Mucosa of rectum (tissue), 2 donors: ENCODE results near the gene ERG.
A peak's percentile ranks its signal among the peaks of the same experiment; 100 is the strongest.

Experiments
- H3K27ac ChIP-seq, 2 donors: one replicate each; pipeline ENCODE4 v1.7.0; 2013; ENCODE audit warnings: inconsistent platforms in 2 of 2, low read depth in 2 of 2, low read length in 2 of 2
- H3K27me3 ChIP-seq, 2 donors: one replicate each; pipeline ENCODE4 v1.7.0; 2013; ENCODE audit warnings: low read length in 2 of 2; ENCODE audit not compliant: control insufficient read depth in 2 of 2, insufficient read depth in 2 of 2
- H3K36me3 ChIP-seq, 2 donors: one replicate each; pipeline ENCODE4 v1.7.0; 2013; ENCODE audit warnings: low read length in 2 of 2; ENCODE audit not compliant: control insufficient read depth in 2 of 2, insufficient read depth in 2 of 2
- H3K4me1 ChIP-seq, 2 donors: one replicate each; pipeline ENCODE4 v1.7.0; 2013; ENCODE audit warnings: low read length in 2 of 2, mild to moderate bottlenecking in 1 of 2; ENCODE audit not compliant: control insufficient read depth in 2 of 2, insufficient read depth in 2 of 2
- H3K4me3 ChIP-seq, 2 donors: one replicate each; pipeline ENCODE4 v1.7.0; 2013; ENCODE audit warnings: low read length in 2 of 2
- H3K9ac ChIP-seq, 2 donors: one replicate each; pipeline ENCODE4 v1.7.0; 2013; ENCODE audit warnings: low read length in 2 of 2, low read depth in 1 of 2, mild to moderate bottlenecking in 1 of 2
- H3K9me3 ChIP-seq, 2 donors: one replicate each; pipeline ENCODE4 v1.7.0; 2013; ENCODE audit warnings: low read length in 2 of 2; ENCODE audit not compliant: control insufficient read depth in 2 of 2
- donor health status: healthy.
- donor health status: Normal muscosa, but diverticular disease.

The ERG gene, protein sequence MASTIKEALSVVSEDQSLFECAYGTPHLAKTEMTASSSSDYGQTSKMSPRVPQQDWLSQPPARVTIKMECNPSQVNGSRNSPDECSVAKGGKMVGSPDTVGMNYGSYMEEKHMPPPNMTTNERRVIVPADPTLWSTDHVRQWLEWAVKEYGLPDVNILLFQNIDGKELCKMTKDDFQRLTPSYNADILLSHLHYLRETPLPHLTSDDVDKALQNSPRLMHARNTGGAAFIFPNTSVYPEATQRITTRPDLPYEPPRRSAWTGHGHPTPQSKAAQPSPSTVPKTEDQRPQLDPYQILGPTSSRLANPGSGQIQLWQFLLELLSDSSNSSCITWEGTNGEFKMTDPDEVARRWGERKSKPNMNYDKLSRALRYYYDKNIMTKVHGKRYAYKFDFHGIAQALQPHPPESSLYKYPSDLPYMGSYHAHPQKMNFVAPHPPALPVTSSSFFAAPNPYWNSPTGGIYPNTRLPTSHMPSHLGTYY

DNA sequence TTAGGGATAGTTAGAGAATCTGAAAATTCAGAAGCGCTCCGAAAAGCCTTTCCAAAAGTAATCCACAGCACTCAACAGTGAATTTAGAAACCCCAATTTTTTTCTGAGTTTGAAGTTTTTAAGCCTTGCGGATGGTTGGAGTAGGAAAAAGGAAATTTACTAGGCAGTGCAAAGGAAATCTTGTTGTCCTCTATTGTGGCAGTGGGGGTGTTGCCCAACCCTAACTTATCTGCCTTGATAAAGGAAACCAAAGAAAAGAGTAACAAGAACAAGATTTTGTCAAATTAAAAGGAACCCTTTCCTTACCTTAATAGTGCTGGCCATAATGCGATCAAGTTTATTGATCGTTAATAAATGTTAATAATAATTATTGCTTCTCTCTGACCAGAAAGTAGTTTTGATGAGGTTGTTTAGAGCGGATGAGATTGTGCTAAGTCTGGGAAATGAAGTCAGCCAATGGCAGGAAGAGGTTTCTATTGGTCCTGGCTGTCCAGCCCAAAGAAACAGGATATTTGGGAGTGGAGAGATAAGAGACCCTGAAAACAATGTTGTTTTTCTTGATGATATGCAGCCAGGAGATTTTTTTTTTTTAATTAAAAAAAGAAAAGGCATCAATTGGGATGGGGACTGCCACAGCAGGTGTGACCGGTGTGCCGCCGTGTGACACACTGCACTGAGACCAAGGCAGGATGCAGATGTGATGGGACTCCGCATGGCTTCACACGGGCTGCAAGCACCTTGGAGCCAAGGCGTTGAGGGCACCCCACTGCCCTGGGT is at the start of gene ERG:
Gene ERG, minus strand, starts transcription at position 421 of the 777 bp plus-strand sequence. Its CDS starts 97 bp downstream, at position 324.
- no peaks in the 10 kb centered on the region for H3K36me3 ChIP-seq
- no peaks in the 10 kb centered on the region for H3K9me3 ChIP-seq
- H3K27ac ChIP-seq = peak within 1 kb of the TSS; percentile 37 to 49
- no peaks in the 10 kb centered on the region for H3K4me1 ChIP-seq
- peak within 1 kb of the TSS in 1 of 2 donors; percentile 53 for H3K4me3 ChIP-seq
- H3K9ac ChIP-seq = no peak within 1 kb of the TSS
- peaks cover 0 to 2% of the 10 kb centered on the region in 2 donors for H3K27me3 ChIP-seq

DNA sequence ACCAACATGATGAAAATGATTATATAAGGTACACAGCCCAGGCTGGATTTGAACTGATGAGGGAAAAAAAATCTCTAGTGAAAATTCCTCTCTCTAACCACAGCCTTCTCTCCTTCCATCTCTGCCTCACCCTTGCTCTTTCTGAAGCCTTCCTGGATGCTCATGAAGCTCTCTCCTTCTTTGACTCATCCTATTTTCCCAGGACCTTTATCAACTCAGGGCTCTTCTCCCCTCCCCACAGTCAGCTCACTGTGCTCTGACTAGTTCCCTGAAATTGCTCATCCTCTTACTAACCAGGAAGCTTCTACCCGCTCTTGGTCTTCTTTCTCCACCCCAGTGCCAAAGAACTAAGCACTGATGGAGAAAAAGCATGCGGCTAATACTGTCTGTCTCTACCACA is 46.4 kb upstream of the ERG start:
- Histone ChIP-seq H3K4me1 (no peaks in the 10 kb centered on the region), H3K9me3 (no peaks in the 10 kb centered on the region), H3K4me3 (no peak overlapping the region), H3K27ac (no peak overlapping the region), H3K36me3 (no peaks in the 10 kb centered on the region), H3K27me3 (no peaks in the 10 kb centered on the region), H3K9ac (no peak overlapping the region)

DNA sequence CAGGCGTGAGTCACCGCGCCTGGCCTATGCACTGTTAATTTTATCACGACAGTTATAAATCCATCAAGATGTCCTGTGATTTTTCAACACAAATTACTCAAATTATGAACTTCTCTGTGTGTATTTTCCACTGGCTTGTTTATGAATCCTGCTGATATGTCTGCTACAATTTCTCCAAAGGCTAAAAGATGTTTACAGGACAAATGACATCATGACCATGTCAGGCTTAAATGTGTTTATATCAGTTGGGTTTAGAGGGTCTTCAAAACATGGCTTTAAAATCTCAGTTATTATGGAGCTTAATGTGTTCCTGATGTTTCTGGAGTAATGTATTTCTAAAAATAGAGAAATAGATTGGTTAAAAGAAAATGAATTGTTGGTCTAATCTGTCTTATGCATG is 44.0 kb upstream of the ERG start:
- Histone ChIP-seq H3K9me3 (no peaks in the 10 kb centered on the region), H3K36me3 (no peaks in the 10 kb centered on the region), H3K27me3 (no peaks in the 10 kb centered on the region), H3K4me3 (no peak overlapping the region), H3K9ac (no peak overlapping the region), H3K27ac (no peak overlapping the region), H3K4me1 (peaks cover 4 to 8% of the 10 kb centered on the region in 2 donors)

DNA sequence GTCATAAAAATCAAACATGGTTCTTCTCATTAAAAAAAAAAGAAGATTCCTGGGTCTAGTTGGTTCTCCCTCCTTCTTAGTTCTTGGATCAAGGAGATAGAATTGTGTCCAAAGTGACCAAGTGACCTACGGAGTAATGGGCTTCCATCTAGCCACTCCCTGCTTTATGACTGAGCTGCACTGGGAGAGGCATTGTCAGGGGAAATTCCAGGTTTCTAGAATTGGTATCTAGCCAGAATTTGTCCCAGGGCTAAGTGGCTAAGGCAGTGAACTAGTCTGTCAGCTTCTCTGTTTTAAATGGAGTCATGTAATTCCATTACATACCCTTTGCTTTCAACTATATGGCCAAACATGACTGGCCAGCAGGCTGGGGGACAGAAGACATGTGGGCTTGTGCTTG is 40.1 kb upstream of the ERG start:
- H3K9me3 ChIP-seq = no peaks in the 10 kb centered on the region
- H3K9ac ChIP-seq = no peak overlapping the region
- H3K27ac ChIP-seq = no peak overlapping the region
- no peak overlapping the region for H3K4me3 ChIP-seq
- H3K27me3 ChIP-seq = no peaks in the 10 kb centered on the region
- peaks cover 4 to 8% of the 10 kb centered on the region in 2 donors for H3K4me1 ChIP-seq
- H3K36me3 ChIP-seq = no peaks in the 10 kb centered on the region

DNA sequence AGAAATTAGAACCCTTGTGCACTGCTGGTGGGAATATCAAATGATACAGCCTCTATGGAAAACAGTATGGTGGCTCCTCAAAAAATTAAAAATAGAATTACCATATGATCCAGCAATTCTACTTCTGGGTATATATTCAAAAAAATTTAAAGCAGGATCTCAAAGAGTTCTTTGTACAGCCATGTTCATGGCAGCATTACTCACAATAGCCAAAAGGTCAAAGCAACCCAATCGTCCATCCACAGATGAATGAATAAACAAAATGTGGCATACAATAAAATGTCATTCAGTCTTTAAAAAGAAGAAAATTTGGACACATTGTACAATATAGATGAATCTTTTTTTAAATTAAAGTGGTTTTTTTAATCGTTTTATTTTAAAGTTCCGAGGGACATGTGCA is 36.3 kb upstream of the ERG start:
- H3K27me3 ChIP-seq = no peaks in the 10 kb centered on the region
- H3K27ac ChIP-seq = no peak overlapping the region
- H3K4me3 ChIP-seq = no peak overlapping the region
- H3K4me1 ChIP-seq = peaks cover 4 to 8% of the 10 kb centered on the region in 2 donors
- H3K36me3 ChIP-seq = no peaks in the 10 kb centered on the region
- H3K9me3 ChIP-seq = no peaks in the 10 kb centered on the region
- H3K9ac ChIP-seq = no peak overlapping the region

DNA sequence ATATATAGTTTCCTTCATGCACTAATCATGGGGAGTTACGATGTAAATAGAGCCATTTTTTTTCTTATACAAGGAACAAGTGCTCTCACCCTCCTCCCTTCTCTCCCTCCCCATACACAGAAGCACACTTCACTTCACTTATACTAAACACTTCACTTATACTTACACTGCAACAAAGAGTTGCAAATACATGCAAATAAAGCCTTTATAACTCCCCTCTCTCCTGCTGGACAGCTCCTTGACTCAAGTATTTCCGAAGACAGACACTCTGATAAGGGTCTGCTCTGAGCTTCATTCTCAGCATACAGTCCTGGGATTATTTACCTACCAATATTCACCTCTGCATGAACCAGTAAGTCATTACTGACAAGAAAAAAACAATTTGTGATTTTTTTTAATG is 35.6 kb upstream of the ERG start:
- Histone ChIP-seq H3K4me1 (peaks cover 4 to 6% of the 10 kb centered on the region in 2 donors), H3K27ac (no peak overlapping the region), H3K9me3 (no peaks in the 10 kb centered on the region), H3K4me3 (no peak overlapping the region), H3K9ac (no peak overlapping the region), H3K36me3 (no peaks in the 10 kb centered on the region), H3K27me3 (no peaks in the 10 kb centered on the region)

DNA sequence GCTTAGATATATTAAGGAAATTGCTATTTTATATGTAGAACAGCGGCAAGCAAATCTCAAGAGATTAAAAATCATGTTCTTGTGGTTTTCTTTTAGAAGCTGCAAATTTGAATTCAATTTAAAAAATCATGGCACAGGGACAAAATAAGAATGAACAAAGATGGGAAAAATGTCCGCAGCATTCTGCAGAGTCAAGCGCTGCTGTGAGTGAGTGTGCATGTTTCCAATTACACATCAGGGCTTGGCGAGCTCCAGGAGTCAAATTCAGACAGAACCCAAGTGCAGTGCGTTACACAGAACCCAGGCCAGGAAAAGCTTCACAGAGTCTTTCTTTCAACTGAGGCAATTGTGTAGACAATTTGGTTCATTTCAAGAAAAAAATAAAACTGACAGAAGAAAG is 33.3 kb upstream of the ERG start:
- Histone ChIP-seq H3K36me3 (no peaks in the 10 kb centered on the region), H3K9me3 (no peaks in the 10 kb centered on the region), H3K27ac (no peak overlapping the region), H3K9ac (no peak overlapping the region), H3K27me3 (no peaks in the 10 kb centered on the region), H3K4me3 (no peak overlapping the region), H3K4me1 (peaks cover 13% of the 10 kb centered on the region in 2 donors)

DNA sequence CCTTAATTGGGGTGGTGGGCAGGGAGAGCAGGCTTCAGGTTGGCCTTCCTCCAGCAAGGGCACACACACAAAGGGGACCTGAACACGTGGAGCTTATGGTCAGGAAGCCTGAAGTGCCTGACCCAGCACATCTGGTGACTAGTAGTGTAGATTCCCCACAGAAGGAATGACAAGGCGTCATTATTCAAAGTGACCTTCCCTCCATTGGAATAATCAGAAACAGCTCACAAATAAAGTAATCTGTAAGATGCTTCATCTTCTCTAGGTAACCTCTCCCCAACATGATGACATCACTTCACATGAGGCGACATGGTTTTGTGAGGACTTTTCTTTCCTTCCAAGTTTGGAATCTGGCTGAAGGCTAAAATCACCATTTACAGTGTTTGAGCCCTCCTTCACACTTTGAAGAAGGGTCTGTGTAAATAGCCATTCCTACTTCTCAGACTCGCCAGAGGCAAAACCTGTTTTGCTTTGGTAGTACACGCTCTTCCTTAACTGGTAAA is 32.8 kb upstream of the ERG start:
- Histone ChIP-seq H3K9me3 (no peaks in the 10 kb centered on the region), H3K36me3 (no peaks in the 10 kb centered on the region), H3K9ac (no peak overlapping the region), H3K4me3 (no peak overlapping the region), H3K27ac (no peak overlapping the region), H3K27me3 (no peaks in the 10 kb centered on the region), H3K4me1 (peaks cover 13% of the 10 kb centered on the region in 2 donors)

DNA sequence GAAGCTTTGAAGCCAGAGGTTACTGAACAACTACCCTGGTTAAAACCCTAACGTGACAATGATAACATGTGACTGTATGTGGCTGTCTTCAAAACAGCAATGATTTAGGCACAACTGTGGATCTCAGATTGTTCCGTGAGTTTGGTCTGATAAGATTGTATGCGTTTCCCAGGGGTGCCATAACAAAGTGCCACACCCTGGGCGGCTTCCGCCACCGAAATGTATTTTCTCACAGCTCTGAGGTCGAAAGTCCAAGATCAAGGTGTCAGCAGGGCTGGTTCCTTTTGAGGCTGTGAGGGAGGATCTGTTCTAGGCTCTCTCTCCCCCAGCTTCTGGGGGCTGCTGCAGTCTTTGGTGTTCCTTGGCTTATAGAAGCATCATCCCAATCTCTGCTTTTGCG is 29.5 kb upstream of the ERG start:
- no peaks in the 10 kb centered on the region for H3K36me3 ChIP-seq

DNA sequence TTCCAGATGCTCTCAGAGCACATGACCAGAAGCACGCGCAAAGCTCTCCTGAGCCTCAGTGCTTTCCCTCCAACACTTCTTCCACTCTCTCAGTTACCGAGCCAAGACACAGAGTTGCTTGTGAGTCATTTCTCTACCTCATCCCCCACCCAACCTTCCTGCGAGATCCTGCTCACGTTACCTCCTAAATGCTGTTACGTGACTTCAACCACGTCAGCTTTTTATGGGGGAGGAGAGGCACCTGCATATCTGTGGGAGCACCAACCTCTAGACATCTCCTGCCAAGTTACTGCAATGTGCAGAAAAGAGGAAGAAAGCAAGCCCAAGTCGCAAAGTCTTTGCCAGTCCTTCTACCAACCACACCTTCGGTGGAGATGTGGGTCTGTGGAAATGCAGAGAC is 27.2 kb upstream of the ERG start:
- H3K9ac ChIP-seq = no peak overlapping the region

More for the DNA sequence above, 29.5 kb upstream of the ERG start:
- H3K27me3 ChIP-seq = no peaks in the 10 kb centered on the region
- peak overlapping the region in 1 of 2 donors; percentile 7 for H3K9ac ChIP-seq
- no peak overlapping the region for H3K4me3 ChIP-seq
- peaks cover 13% of the 10 kb centered on the region in 2 donors for H3K4me1 ChIP-seq
- H3K27ac ChIP-seq = peak overlapping the region; percentile 78 to 82
- no peaks in the 10 kb centered on the region for H3K9me3 ChIP-seq

More for the DNA sequence above, 27.2 kb upstream of the ERG start:
- H3K4me3 ChIP-seq = no peak overlapping the region
- H3K27ac ChIP-seq = no peak overlapping the region
- H3K36me3 ChIP-seq = no peaks in the 10 kb centered on the region
- no peaks in the 10 kb centered on the region for H3K9me3 ChIP-seq
- peaks cover 13% of the 10 kb centered on the region in 2 donors for H3K4me1 ChIP-seq
- no peaks in the 10 kb centered on the region for H3K27me3 ChIP-seq
